Nephron (organoid): ENCODE data around the gene UBE2H.
"Not testable (repeated sequence)": the region's sequence is repeated elsewhere in the genome, so short reads cannot be mapped to it uniquely, and the experiment has no call there.

Experiments
- H3K27ac Mint-ChIP-seq, 3 experiments: 2 replicates each; pipeline ENCODE4 v1.8.0; 2020; ENCODE audit warnings: mixed read lengths in 3 of 3, mild to moderate bottlenecking in 2 of 3, moderate library complexity in 1 of 3
- H3K27me3 Mint-ChIP-seq: 2 replicates; pipeline ENCODE4 v1.8.0; 2021; ENCODE audit warnings: low read depth, mild to moderate bottlenecking, moderate library complexity, mixed read lengths
- H3K36me3 Mint-ChIP-seq: 2 replicates; pipeline ENCODE4 v1.8.0; 2020; ENCODE audit warnings: low read depth, mixed read lengths
- H3K4me1 Mint-ChIP-seq: 2 replicates; pipeline ENCODE4 v1.8.0; 2020; ENCODE audit warnings: mixed read lengths
- H3K4me3 Mint-ChIP-seq, 3 experiments: 2 replicates each; pipeline ENCODE4 v1.8.0; 2020; ENCODE audit warnings: mild to moderate bottlenecking in 3 of 3, mixed read lengths in 3 of 3, moderate library complexity in 2 of 3
- H3K9me3 Mint-ChIP-seq: 2 replicates; pipeline ENCODE4 v1.8.0; 2020; ENCODE audit warnings: mixed read lengths
- TF ChIP-seq, protein P1 (sequence below), 3 experiments: fragments of 200-600 bp; sonication (generic); IDR thresholded peaks; one replicate each; pipeline ENCODE4 v1.5.0; 2021; ENCODE audit warnings: antibody characterized with exemption in 3 of 3; ENCODE audit not compliant: unreplicated experiment in 3 of 3

Gene UBE2H

DNA sequence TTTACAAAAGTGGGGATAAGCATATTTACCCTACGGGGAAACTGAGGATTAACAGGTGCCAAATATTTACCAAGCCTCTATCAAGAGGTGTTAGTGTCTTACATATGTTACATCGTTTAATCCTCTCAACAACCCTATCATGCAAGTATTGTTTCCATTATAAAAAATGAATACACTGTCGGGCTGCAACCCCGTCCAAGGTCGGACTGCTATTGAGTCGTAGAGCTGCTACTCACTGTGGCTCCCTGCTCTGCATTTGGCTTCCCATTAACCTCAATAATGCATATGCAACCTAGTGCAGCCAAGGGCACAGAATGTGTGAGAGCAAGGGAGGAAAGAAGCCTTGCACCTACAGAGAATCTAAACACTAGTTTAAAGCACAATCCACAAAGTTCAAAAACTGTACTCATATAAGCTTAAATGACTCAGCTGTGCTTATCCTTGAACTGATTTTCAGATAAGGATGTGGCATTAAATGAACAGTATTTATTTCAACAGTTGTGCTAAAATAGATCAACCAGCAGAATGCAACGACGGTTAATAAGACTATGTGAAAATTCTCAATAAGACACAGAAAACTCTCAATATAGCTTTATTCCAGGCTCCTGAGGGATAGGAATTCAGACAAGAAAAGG, 49.9 kb downstream of the UBE2H start:
- TF ChIP-seq, protein P1, sequence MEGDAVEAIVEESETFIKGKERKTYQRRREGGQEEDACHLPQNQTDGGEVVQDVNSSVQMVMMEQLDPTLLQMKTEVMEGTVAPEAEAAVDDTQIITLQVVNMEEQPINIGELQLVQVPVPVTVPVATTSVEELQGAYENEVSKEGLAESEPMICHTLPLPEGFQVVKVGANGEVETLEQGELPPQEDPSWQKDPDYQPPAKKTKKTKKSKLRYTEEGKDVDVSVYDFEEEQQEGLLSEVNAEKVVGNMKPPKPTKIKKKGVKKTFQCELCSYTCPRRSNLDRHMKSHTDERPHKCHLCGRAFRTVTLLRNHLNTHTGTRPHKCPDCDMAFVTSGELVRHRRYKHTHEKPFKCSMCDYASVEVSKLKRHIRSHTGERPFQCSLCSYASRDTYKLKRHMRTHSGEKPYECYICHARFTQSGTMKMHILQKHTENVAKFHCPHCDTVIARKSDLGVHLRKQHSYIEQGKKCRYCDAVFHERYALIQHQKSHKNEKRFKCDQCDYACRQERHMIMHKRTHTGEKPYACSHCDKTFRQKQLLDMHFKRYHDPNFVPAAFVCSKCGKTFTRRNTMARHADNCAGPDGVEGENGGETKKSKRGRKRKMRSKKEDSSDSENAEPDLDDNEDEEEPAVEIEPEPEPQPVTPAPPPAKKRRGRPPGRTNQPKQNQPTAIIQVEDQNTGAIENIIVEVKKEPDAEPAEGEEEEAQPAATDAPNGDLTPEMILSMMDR (IDR thresholded peaks at IDR 0.05; ENCODE audit: unreplicated experiment in 3 of 3), result no peak

GRCh38 chr7:129898502-129899160, 54.1 kb downstream of the UBE2H start:
- H3K9me3 Mint-ChIP-seq, result no peaks in the 10 kb centered on the region
- TF ChIP-seq, protein P1 (IDR thresholded peaks at IDR 0.05; ENCODE audit: unreplicated experiment in 3 of 3), result no peak
- peaks cover 30% of the 10 kb centered on the region for H3K36me3 Mint-ChIP-seq
- no peaks in the 10 kb centered on the region for H3K27me3 Mint-ChIP-seq
- H3K4me3 Mint-ChIP-seq, result no peak overlapping the region
- peak overlapping the region in 2 of 3 experiments; percentile 0 to 1 for H3K27ac Mint-ChIP-seq
- H3K4me1 Mint-ChIP-seq, result peaks cover 29% of the 10 kb centered on the region

More for the DNA sequence above, 49.9 kb downstream of the UBE2H start:
- peaks cover 44% of the 10 kb centered on the region for H3K36me3 Mint-ChIP-seq
- no peaks in the 10 kb centered on the region for H3K27me3 Mint-ChIP-seq
- H3K9me3 Mint-ChIP-seq, result no peaks in the 10 kb centered on the region
- no peak overlapping the region for H3K4me3 Mint-ChIP-seq
- no peak overlapping the region for H3K27ac Mint-ChIP-seq
- H3K4me1 Mint-ChIP-seq, result peaks cover 50% of the 10 kb centered on the region

DNA sequence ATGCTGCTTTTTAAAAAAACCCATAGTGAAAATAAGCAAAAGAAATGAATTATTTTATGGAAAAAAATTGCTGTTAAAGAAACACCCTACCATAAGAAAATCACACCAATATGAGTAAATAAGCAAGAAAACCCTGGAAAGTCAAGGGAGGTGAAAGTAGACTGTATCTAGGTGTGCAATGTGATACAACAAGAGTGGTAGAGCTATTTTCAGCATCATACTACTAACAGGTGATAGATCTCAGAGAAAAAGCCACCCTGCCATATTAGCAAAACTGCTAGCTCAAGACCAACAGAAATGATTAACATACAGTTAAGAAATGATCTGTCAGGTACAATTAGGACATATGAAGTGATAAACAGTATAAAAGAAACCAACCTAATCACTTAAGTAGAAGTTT, 54.8 kb downstream of the UBE2H start:
- H3K4me1 Mint-ChIP-seq, result peaks cover 29% of the 10 kb centered on the region
- no peaks in the 10 kb centered on the region for H3K27me3 Mint-ChIP-seq
- H3K36me3 Mint-ChIP-seq, result peaks cover 34% of the 10 kb centered on the region
- H3K4me3 Mint-ChIP-seq, result no peak overlapping the region
- H3K9me3 Mint-ChIP-seq, result no peaks in the 10 kb centered on the region
- H3K27ac Mint-ChIP-seq, result peak overlapping the region in 2 of 3 experiments; percentile 0 to 1
- TF ChIP-seq, protein P1 (IDR thresholded peaks at IDR 0.05; ENCODE audit: unreplicated experiment in 3 of 3), result no peak

GRCh38 chr7:129896568-129897382, 56.0 kb downstream of the UBE2H start:
- peaks cover 29% of the 10 kb centered on the region for H3K4me1 Mint-ChIP-seq

DNA sequence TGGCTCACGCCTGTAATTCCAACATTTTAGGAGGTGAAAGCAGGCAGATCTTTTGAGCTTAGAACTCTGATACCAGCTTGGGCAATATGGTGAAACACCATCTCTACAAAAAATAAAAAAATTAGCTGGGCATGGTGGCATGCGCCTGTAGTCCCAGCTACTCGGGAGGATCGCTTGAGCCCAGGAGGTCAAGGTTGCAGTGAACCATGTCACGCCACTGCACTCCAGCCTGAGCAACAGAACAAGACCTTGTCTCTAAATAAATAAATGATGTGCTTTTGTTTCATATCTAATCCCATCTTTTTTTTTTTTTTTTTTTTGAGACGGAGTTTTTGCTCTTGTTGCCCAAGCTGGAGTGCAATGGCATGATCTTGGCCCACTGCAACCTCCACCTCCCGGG, 58.6 kb downstream of the UBE2H start:
- not testable (repeated sequence) for H3K27ac Mint-ChIP-seq, H3K27me3 Mint-ChIP-seq, H3K4me3 Mint-ChIP-seq, H3K9me3 Mint-ChIP-seq
- Mint-ChIP-seq H3K4me1 (peaks cover 31% of the 10 kb centered on the region), H3K36me3 (peaks cover 31% of the 10 kb centered on the region)

More at GRCh38 chr7:129896568-129897382, 56.0 kb downstream of the UBE2H start:
- H3K27me3 Mint-ChIP-seq, result no peaks in the 10 kb centered on the region
- H3K4me3 Mint-ChIP-seq, result no peak overlapping the region
- TF ChIP-seq, protein P1 (IDR thresholded peaks at IDR 0.05; ENCODE audit: unreplicated experiment in 3 of 3), result no peak
- H3K27ac Mint-ChIP-seq, result no peak overlapping the region
- H3K36me3 Mint-ChIP-seq, result peaks cover 35% of the 10 kb centered on the region
- no peaks in the 10 kb centered on the region for H3K9me3 Mint-ChIP-seq

DNA sequence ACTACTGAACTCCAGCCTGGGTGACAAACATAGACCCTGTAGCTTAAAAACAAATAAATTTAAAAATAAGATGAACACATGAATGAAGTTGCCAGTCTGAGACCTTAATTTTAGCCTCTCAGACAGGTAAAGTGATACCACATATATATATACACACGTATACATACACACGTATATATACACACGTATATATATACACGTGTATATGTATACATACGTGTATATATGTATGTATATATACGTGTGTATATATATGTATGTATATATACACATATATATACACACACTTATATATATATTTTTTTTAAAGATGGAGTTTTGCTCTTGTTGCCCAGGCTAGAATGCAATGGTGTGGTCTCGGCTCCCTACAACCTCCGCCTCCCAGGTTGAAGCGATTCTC, 62.7 kb downstream of the UBE2H start:
- Mint-ChIP-seq H3K27me3 (no peaks in the 10 kb centered on the region), H3K4me3 (no peak overlapping the region), H3K4me1 (peaks cover 13% of the 10 kb centered on the region), H3K9me3 (no peaks in the 10 kb centered on the region), H3K36me3 (peaks cover 31% of the 10 kb centered on the region), H3K27ac (no peak overlapping the region)
- TF ChIP-seq, protein P1 (IDR thresholded peaks at IDR 0.05; ENCODE audit: unreplicated experiment in 3 of 3), result no peak
